DMS153 treated with DMSO at 0.1 percent for 48 hours (cell line): ENCODE data around the gene PHACTR4.
"Not testable (repeated sequence)": the region's sequence is repeated elsewhere in the genome, so short reads cannot be mapped to it uniquely, and the experiment has no call there.

ENCODE experiments used
- DNase-seq: peaks from one replicate; lab custom pipeline; 2025; ENCODE audit not compliant: unreplicated experiment; lab: John Stamatoyannopoulos, UW

Gene PHACTR4

DNA sequence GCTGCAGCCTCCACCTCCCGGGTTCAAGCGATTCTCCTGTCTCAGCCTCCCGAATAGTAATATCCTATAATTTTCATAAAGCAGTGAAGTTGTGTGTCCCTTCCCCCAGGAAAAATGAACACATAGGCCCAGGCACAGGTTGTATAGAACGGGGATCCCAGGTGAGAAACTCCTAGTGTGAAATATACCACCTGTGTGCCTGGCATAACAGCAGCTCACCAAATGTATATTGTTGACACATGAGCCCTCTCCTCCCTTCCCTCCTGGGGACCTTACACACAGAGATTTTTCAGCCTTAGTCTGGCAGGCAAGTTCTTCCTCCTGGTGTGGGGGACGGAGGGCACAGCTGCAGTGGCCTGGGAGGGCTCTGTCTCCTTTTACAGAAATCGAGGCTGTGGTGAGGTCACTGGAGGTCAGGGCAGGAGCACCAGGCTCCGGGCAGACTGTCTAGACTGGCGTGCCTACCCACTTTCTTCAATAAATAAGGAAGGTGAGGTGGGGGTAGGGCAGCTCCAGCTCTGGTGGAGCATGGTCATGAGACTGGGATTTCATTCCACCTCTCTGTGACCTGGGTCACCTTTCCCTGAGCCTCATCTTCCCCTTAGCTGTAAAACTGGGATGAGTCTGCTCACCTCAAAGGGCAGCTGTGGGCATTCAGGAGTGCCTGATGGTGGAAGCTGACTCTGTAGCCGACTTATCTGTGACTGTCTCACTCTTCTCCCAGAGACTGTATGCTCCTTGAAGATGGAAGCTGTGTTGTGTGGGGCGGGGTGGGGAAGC lies 150.6 kb downstream of the PHACTR4 start:
- no peak for DNase-seq

DNA sequence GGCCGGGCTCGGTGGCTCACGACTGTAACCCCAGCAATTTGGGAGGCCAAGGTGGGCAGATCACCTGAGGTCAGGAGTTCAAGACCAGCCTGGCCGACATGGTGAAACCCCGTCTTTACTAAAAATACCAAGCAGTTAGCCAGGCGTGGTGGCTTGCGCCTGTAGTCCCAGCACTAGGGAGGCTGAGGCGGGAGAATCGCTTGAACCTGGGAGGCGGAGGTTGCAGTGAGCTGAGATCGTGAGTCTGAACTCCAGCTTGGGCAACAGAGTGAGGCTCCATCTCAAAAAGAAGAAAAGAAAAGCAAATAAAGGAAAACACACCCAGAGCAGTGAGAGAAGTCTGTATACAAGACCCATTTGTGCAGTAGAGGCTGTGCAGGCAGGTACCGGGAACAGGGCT lies 151.3 kb downstream of the PHACTR4 start:
- DNase-seq: not testable (repeated sequence)

DNA sequence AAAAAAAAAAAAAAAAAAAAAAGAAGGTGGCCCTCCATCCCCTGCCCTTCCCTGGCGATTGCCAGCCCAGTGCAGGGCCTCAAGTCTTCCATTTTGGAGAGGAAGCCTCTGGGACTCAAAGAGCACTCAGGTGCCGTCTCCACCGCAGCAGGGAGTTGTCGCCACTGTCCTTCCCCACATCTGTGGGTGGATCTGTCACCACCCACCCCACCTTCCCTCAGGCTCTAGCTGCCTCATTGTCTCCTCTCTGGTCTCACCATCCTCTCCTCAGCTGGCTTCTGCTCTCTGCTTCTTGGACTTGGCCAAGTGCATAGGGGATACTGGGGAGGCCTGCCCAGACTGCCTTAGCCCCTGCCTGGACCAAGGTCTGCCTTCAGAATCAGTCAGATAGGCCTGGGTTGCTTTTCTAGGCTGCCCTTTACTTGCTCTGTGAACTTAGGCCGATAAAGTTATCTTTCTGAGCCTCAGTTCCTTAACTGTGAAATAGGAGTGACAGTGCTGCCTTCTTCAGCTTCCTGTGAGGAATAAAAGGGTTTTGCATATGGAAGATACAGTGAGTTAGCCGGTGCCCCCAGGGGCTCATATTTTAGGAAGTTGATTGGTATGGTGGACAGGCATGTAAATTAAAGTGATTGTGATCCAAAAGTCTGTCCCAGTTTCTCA lies 152.1 kb downstream of the PHACTR4 start:
- no peak for DNase-seq

- not testable (repeated sequence) for DNase-seq
Observed at GRCh38 chr1:28522537-28522936, 153.0 kb downstream of the PHACTR4 start.

- not testable (repeated sequence) for DNase-seq
Observed at GRCh38 chr1:28525002-28525642, 155.6 kb downstream of the PHACTR4 start.

GRCh38 chr1:28526886-28527285 lies 157.3 kb downstream of the PHACTR4 start:
- no peak for DNase-seq

GRCh38 chr1:28530456-28530855 lies 160.9 kb downstream of the PHACTR4 start:
- DNase-seq: no peak

- DNase-seq: no peak
Observed at GRCh38 chr1:28534671-28535070, 165.1 kb downstream of the PHACTR4 start.

GRCh38 chr1:28535180-28535579 lies 165.6 kb downstream of the PHACTR4 start:
- no peak for DNase-seq

DNA sequence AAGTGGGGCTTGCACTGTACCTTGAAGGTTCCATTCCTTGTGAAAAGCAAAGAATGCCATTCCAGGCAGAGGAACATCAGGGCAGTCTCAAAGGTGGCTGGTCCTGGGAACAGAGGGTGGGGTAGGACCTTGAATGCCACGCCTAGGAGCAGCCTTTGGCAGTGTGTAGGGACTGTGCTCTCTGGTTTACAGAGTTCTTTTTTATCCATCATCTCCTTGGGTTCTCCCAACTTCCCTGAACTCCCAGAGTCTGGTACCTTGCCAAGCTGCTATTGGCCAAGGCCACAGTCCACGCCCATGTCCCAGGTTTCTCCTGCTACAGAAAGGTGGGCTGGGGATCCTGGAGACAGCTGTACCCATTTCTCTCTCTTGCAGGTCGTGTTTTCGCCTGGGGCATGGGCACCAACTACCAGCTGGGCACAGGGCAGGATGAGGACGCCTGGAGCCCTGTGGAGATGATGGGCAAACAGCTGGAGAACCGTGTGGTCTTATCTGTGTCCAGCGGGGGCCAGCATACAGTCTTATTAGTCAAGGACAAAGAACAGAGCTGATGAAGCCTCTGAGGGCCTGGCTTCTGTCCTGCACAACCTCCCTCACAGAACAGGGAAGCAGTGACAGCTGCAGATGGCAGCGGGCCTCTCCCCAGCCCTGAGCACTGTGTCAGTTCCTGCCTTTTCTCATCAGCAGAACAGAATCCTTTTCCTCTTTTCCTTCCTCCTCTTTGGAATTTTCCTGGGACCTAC lies 168.1 kb downstream of the PHACTR4 start:
- no peak for DNase-seq

GRCh38 chr1:28538286-28538685 lies 168.7 kb downstream of the PHACTR4 start:
- DNase-seq: no peak

DNA sequence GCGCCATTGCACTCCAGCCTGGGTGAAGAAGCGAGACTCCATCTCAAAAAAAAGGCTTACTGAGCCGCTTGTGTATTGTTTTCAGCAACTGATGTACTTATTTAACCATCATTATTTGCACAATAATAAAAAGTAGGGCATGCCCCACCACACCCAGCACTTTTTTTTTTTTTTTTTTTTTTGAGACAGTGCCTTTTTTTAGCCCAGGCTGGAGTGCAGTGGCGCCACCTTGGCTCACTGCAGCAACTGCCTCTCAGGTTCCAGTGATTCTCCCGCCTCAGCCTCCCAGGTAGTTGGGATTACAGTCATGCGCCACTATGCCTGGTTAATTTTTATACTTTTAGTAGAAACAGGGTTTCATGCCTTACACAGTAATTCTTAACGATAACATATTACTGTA lies 171.1 kb downstream of the PHACTR4 start:
- DNase-seq: no peak

DNA sequence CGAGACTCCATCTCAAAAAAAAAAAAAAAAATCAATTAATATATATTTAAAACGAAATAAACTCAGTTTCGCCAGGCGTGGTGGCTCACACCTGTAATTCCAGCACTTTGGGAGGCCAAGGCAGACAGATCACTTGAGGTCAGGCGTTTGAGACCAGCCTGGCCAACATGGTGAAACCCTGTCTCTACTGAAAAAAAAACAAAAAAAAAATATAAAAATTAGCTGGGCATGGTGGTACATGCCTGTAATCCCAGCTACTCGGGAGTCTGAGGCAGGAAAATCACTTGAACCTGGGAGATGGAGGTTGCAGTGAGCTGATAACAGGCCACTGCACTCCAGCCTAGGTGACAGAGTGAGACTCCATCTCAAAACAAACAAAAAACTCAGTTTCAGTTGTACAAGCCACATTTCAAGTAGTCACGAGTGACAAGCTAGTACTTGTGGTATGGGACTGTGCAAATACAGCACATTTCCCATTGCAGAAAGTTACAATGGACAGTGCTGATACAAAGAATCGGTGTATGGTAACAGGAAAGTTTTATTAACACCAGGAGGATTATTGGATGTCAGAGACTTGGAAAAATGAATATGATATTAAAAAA lies 172.0 kb downstream of the PHACTR4 start:
- not testable (repeated sequence) for DNase-seq

DNA sequence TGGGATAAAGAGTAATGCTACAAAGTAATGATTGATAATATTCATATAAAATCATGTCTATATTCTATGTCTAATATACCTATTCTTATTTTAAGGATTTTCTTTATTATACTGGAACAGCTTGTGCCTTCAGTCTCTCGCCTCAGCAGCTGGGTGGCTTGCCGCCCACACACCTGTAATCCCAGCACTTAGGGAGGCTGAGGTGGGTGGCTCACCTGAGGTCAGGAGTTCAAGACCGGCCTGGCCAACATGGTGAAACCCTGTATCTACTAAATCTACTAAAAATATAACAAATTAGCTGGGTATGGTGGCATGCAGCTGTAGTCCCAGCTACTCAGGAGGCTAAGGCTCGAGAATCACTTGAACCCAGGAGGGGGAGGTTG lies 175.7 kb downstream of the PHACTR4 start:
- DNase-seq: no peak

DNA sequence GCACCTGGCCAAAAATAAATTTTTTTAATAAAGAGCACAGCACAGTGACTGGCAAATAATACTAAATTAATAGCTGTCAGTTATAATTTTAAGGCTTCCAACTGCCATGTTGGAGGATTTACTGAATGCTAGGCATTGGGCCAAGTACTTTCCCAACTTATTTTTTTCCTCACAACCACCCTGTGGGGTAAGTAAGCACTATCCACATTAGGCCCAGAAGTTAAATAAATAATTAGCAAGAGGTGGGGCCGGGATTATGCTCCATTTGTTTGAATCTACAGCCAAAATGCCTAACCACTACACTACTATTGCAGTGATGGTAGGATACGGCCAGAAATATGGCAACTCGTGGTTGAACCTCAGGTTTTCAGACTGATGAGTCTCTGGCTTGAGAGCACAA lies 178.8 kb downstream of the PHACTR4 start:
- no peak for DNase-seq
